Posterior cingulate gyrus (tissue), 11 donors: ENCODE results near the gene HCRTR1.

Experiments
- DNase-seq, 10 donors: peaks; one replicate each; pipeline versions ENCODE4 v3.0.0 to v3.0.0-alpha.2; 2020 to 2021; ENCODE audit warnings: mixed read lengths in 3 of 10
- intact Hi-C: fragments of 100-400 bp; cut with DNase I; formaldehyde crosslinking; loops from one replicate; pipeline ENCODE4 v1.15.1; 2023

The HCRTR1 gene

GRCh38 chr1:31659889-31660288 is 42.4 kb downstream of the HCRTR1 start:
- DNase-seq = peak in 1 of 10 donors; percentile 3
- intact Hi-C loops = loop anchor here (10.0 kb wide), 1 partner anchor 405 kb away; no protein-coding TSS in a partner anchor

- intact Hi-C loops = loop anchor here (10.0 kb wide), 1 partner anchor 404 kb away; no protein-coding TSS in a partner anchor
- DNase-seq = peak in 1 of 10 donors; percentile 67
Observed at GRCh38 chr1:31660871-31661455, 43.5 kb downstream of the HCRTR1 start.

DNA sequence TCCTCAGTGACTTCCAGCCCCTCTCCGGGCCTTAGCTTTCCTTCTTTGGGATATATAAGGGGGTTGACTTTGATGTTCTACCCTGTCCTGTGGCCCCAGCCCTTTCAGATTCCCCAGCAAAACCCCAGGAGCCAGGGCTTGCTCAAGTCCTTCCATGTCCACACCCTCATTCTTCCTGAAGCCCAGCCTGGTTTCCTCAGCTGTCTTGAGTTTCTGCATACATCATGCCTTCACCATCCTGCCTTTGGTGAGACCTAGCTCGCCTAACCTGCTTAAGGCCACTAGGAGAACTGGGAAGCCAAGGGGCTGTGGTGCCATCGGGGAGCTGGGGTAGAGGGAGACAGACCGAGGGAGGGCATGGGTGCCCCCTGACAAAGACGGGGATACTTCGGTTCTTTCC is 44.4 kb downstream of the HCRTR1 start:
- intact Hi-C loops = loop anchor here (10.0 kb wide), 1 partner anchor 403 kb away; no protein-coding TSS in a partner anchor
- peak in 2 of 10 donors; percentile 2 to 3 for DNase-seq

GRCh38 chr1:31662463-31662862 is 45.0 kb downstream of the HCRTR1 start:
- no peak for DNase-seq
- intact Hi-C loops = loop anchor here (10.0 kb wide), 1 partner anchor 402 kb away; no protein-coding TSS in a partner anchor

- peak in 9 of 10 donors; percentile 43 to 95 (median 76) for DNase-seq
- intact Hi-C loops = loop anchor here (1.0 to 10.0 kb wide), 3 partner anchors 41 to 401 kb away; no protein-coding TSS in a partner anchor
Observed at GRCh38 chr1:31663622-31664452, 46.3 kb downstream of the HCRTR1 start.

GRCh38 chr1:31664528-31664927 is 47.0 kb downstream of the HCRTR1 start:
- peak in 2 of 10 donors; percentile 10 to 72 for DNase-seq
- intact Hi-C loops = loop anchor here (1.0 to 10.0 kb wide), 3 partner anchors 41 to 400 kb away; no protein-coding TSS in a partner anchor

- DNase-seq = peak in 2 of 10 donors; percentile 16 to 69
- intact Hi-C loops = loop anchor here (2.0 to 10.0 kb wide), 2 partner anchors 123 to 399 kb away; no protein-coding TSS in a partner anchor
Observed at GRCh38 chr1:31665234-31665878, 47.9 kb downstream of the HCRTR1 start.

GRCh38 chr1:31666263-31666963 is 48.9 kb downstream of the HCRTR1 start:
- peak in 8 of 10 donors; percentile 35 to 94 (median 63) for DNase-seq
- intact Hi-C loops = loop anchor here (10.0 kb wide), 1 partner anchor 398 kb away; no protein-coding TSS in a partner anchor

- peak in 3 of 10 donors; percentile 20 to 82 (median 74) for DNase-seq
- intact Hi-C loops = loop anchor here (10.0 kb wide), 1 partner anchor 398 kb away; no protein-coding TSS in a partner anchor
Observed at GRCh38 chr1:31667065-31667785, 49.7 kb downstream of the HCRTR1 start.

- DNase-seq = peak in 2 of 10 donors; percentile 41 to 86
- intact Hi-C loops = loop anchor here (10.0 kb wide), 1 partner anchor 396 kb away; no protein-coding TSS in a partner anchor
Observed at GRCh38 chr1:31668303-31668883, 50.9 kb downstream of the HCRTR1 start.

GRCh38 chr1:31669433-31669785 is 51.9 kb downstream of the HCRTR1 start:
- intact Hi-C loops = loop anchor here (10.0 kb wide), 1 partner anchor 395 kb away; no protein-coding TSS in a partner anchor
- DNase-seq = peak in 1 of 10 donors; percentile 29

- intact Hi-C loops = loop anchor here (10.0 kb wide), 1 partner anchor 395 kb away; no protein-coding TSS in a partner anchor
Observed at GRCh38 chr1:31669786-31670592, 52.5 kb downstream of the HCRTR1 start.

GRCh38 chr1:31670593-31670964 is 53.1 kb downstream of the HCRTR1 start:
- peak in 1 of 10 donors; percentile 72 for DNase-seq
- intact Hi-C loops = no loop called here

More at GRCh38 chr1:31669786-31670592, 52.5 kb downstream of the HCRTR1 start:
- DNase-seq = peak; percentile 53 to 95 (median 81)

- intact Hi-C loops = no loop called here
- DNase-seq = peak in 3 of 10 donors; percentile 59 to 71 (median 67)
Observed at GRCh38 chr1:31671147-31671546, 53.7 kb downstream of the HCRTR1 start.

- intact Hi-C loops = no loop called here
Observed at GRCh38 chr1:31671561-31672201, 54.2 kb downstream of the HCRTR1 start.

DNA sequence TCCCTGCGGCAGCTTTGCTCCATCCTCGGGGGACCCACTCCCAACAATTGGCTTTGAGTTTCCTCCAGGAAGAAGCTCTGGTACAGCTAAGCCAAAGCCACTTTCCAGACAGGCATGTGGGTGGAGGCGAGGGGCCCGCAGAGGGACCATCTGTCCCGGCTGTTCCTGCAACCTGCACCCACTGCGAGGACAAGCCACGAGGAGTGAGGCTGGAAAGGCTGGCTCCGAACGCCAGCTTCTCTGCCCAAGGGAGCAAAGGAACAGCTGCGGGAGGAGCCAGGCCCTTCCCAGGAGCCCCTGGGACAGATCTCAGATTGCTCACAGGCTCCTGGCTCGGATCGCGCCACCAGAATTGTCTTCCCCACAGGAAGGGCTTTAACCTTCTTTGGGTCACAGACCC is 55.5 kb downstream of the HCRTR1 start:
- DNase-seq = peak in 8 of 10 donors; percentile 61 to 94 (median 66)
- intact Hi-C loops = no loop called here

More at GRCh38 chr1:31671561-31672201, 54.2 kb downstream of the HCRTR1 start:
- DNase-seq = no peak

DNA sequence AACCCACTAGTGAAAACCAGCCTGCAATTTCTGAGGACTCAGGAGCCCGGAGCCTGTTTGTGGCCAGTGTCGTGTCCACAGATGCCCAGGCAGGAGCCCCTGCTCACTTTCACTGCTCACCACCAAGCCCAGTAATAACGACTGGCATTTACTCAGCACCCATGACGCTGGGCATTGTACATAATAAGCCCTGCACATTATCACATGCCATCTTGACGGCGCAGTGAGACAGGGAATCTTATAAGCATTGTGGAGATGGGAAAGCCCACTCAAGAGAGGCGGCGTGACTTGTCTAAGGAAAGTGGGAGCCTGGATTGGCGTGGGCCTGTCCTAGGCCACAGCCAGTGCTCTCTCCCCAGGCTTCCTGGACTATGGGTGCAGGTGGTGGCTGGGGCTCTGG is 55.9 kb downstream of the HCRTR1 start:
- intact Hi-C loops = no loop called here
- DNase-seq = no peak
